T47D (cell line): ENCODE results near the gene IWS1.

Experiments
- DNase-seq, 2 experiments: peaks; one replicate each; pipeline versions ENCODE4 v3.0.0 to v3.0.0-alpha.2; 2011 to 2012; ENCODE audit warnings: low read depth in 1 of 2, low spot score in 1 of 2
- JUND ChIP-seq: IDR thresholded peaks from 2 replicates; pipeline ENCODE4 v1.6.1; 2012; ENCODE audit warnings: low read depth
- in situ Hi-C: cut with HindIII; loops from 2 replicates; pipeline ENCODE4 v1.10.0; 2016; ENCODE audit warnings: low sequenced_read_pairs, low pct_unique_long_range_greater_than_20kb

IWS1 gene

DNA sequence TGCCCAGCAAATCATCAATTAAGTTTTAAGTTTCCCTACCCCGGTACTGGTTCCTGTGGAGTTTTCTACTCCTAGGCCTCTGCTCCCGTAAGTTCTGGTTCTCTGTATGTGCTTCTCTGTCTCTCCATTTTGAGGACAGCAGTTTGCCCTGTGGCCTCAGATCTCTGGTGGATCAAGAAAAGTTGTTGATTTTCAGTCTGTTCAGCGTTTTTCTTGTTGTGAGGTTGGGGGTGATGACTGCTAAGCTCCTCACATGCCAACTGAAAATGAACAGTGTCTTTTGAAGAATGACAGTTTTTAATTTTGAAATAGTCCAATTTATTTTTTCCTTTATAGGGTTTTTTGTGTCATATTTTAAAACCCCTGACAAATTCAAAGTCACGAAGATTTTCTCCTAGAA is 76.4 kb downstream of the IWS1 start:
- in situ Hi-C loops = no loop called here
- TF ChIP-seq JUND = no peak
- no peak for DNase-seq

DNA sequence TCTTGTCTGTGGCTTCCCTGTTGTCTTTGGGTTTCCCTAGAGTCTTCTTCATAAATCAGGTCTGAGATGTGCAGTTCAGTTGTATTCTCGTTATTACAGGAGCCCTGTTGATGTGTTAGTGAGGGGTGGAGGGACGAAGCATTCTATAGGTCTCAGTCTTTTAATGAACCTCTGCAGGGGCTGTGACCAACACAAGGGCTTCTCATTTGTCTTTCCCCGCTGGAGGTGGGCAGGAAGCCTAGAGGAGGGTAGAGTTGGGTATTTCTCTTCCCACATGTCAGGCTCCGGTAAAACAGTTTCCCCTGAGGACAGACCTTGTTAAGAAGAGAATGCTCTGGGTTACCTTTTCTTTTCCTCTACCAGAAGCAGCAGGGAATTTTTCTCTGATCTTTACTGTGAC is 76.9 kb downstream of the IWS1 start:
- no peak for TF ChIP-seq JUND
- DNase-seq = no peak
- in situ Hi-C loops = no loop called here

DNA sequence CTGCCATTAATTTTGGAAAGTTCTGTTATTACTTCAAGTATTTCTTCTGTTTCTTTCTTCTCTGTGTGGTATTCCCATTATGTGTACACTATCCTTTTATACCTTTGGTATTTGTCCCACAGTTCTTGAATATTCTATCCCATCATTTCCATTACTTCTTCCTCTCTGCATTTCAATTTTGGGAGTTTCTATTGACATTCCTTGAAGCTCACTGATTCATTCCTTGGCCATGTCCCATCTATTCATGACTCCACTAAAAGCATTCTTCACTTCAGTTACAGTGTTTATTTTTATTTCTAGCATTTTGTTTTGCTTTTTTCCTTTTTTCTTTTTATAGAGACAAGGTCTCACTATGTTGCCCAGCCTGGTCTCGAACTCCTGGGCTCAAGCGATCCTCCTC is 77.8 kb downstream of the IWS1 start:
- no peak for TF ChIP-seq JUND
- DNase-seq = no peak
- in situ Hi-C loops = no loop called here

GRCh38 chr2:127439343-127439742 is 86.9 kb downstream of the IWS1 start:
- in situ Hi-C loops = no loop called here
- no peak for TF ChIP-seq JUND
- DNase-seq = no peak

DNA sequence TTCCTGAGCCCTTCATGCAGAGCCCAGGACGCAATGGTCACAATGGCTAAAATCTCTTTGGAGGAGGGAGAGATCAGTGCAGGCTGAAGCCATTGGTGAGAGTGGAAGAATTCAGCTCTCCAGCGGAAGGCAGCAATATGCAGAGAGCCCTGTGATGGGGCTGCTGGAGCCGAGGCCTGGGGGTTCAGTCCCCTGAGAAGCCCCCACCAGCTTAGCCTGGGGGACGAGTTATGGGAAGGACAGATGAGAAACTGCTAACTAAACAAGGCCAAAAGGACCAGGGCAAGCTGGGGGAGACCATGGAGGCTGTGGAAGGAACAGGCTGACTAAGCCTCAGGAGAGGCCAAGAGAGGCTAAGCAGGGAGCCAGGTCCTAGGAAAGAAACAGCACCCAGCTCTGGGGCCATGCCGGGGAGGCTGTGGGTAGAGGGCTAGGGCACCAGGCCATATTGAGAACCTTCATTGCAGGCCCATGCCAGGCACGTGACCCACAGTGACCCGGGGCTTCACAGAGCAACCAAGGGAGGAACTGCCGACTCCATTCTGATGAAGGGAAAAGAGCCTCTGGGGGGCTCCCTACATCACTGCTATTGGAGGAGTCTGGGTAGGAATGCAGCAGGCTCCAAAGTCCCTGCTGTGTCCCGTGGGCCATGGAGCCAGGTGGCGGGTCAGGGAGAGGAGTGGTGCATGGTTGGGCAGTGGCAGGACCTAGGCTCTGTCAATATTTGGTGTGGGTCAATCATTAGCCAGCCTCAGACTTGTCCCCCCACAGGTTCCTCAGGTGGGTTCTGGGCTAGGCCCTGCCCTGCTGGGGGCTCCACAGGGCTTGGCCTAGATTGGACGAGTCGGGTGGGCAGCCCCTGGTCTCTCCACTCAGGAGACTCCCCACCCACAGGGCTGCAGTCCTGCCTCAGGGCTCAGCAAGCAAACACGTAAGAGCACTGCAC is 88.2 kb downstream of the IWS1 start:
- in situ Hi-C loops = no loop called here
- no peak for TF ChIP-seq JUND
- no peak for DNase-seq

- in situ Hi-C loops = no loop called here
- TF ChIP-seq JUND = no peak
- no peak for DNase-seq
Observed at GRCh38 chr2:127437056-127437455, 89.2 kb downstream of the IWS1 start.

DNA sequence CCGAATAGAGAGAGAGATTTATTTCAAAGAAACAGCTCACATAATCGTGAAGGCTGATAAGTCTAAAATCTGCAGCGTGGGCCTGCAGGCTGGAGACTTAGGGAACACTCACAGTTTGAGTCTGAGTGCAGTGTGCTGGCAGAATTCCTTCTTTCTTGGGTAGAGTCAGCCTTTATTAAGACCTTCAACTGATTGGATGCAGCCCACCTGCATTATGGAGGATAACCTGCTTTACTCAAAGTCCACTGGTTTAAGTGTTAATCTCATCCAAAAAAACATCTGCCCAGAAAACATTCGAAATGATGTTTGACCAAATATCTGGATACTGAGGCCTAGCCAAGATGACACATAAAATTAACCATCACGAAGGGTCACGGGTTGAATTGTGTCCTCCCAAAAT is 91.8 kb downstream of the IWS1 start:
- TF ChIP-seq JUND = no peak
- DNase-seq = no peak
- in situ Hi-C loops = no loop called here

- TF ChIP-seq JUND = no peak
- in situ Hi-C loops = no loop called here
- no peak for DNase-seq
Observed at GRCh38 chr2:127431408-127432023, 94.8 kb downstream of the IWS1 start.
